Testis (tissue), 3 donors: ENCODE measurements around the gene NTSR2. TPM values are rescaled to one million over a fixed set of nuclear protein-coding genes. Genes with fewer than 3 reads are reported as not detected.

Experiments
- DNase-seq: peaks from one replicate; pipeline ENCODE4 v3.0.0-alpha.2; 2019
- H3K27ac ChIP-seq, 2 donors: fragments of 200-600 bp; sonication (generic); one replicate each; pipeline ENCODE4 v1.5.1; 2019
- H3K27me3 ChIP-seq: fragments of 200-600 bp; sonication (generic); one replicate; pipeline ENCODE4 v1.5.1; 2019
- H3K36me3 ChIP-seq: fragments of 200-600 bp; sonication (generic); one replicate; pipeline ENCODE4 v1.5.1; 2017; ENCODE audit warnings: low read depth; ENCODE audit errors: missing control alignments
- H3K4me1 ChIP-seq: fragments of 200-600 bp; sonication (generic); one replicate; pipeline ENCODE4 v1.5.1; 2019
- H3K4me3 ChIP-seq, 2 donors: fragments of 200-600 bp; sonication (generic); one replicate each; pipeline ENCODE4 v1.5.1; 2017 to 2019
- H3K9me3 ChIP-seq: fragments of 200-600 bp; sonication (generic); one replicate; pipeline ENCODE4 v1.5.1; 2017
- CTCF ChIP-seq, 3 experiments: fragments of 450-650 bp in 2 of 3; fragments of 200-600 bp in 1 of 3; sonication (generic) in 1 of 3; IDR thresholded peaks; one replicate each; pipeline ENCODE4 v1.5.1; 2016 to 2019; ENCODE audit warnings: antibody characterized with exemption in 3 of 3, mild to moderate bottlenecking in 2 of 3, moderate library complexity in 1 of 3
- POLR2A ChIP-seq: fragments of 450-650 bp; IDR thresholded peaks from one replicate; pipeline ENCODE4 v1.6.1; 2017; ENCODE audit warnings: antibody characterized with exemption, mild to moderate bottlenecking, moderate library complexity
- WGBS, 2 donors: methylation state at CpG; one replicate each; pipeline ENCODE4 v1.1.5; 2018; 5-methylcytosine and 5-hydroxymethylcytosine counted together
- intact Hi-C: fragments of 100-400 bp; cut with DNase I; formaldehyde crosslinking; loops from one replicate; pipeline ENCODE4 v1.15.1; 2023; ENCODE audit warnings: low total_unique reads
- polyA plus RNA-seq: library from polyadenylated mRNA; stranded (reverse); fragments of 350-450 nt; fragmentation: Illumina TruSeq; extraction: RNeasy Lipid Tissue Mini Kit (QIAGEN cat#74804); gene quantifications from one replicate; pipeline ENCODE4 v1.2.3, GENCODE V29; 2014; ENCODE audit warnings: low read depth, low replicate concordance; ENCODE audit not compliant: insufficient read depth
- total RNA-seq, 2 donors: library from RNA; depleted of rRNA; stranded (reverse); fragments of >200 nt; gene quantifications; one replicate each; pipeline ENCODE4 v1.2.3, GENCODE V29; 2016

Gene NTSR2
- total and polyA plus RNA-seq, 3 donors from 2014 or later: 0.47 to 0.68 TPM; not detected in 1

GRCh38 chr2:11657646-11658045 lies 12.3 kb downstream of the NTSR2 start:
- intact Hi-C loops: no loop called here
- Histone ChIP-seq H3K9me3 (no peaks in the 10 kb centered on the region), H3K4me3 (no peak overlapping the region), H3K27me3 (no peaks in the 10 kb centered on the region), H3K27ac (no peak overlapping the region), H3K36me3 (no peaks in the 10 kb centered on the region), H3K4me1 (peaks cover 4% of the 10 kb centered on the region)
- DNase-seq: no peak
- 70 to 73% methylated on average over 4 to 11 of the region's 11 CpGs for WGBS, 2 donors
- TF ChIP-seq CTCF (IDR thresholded peaks at IDR 0.05) (no peak), POLR2A (no peak)

DNA sequence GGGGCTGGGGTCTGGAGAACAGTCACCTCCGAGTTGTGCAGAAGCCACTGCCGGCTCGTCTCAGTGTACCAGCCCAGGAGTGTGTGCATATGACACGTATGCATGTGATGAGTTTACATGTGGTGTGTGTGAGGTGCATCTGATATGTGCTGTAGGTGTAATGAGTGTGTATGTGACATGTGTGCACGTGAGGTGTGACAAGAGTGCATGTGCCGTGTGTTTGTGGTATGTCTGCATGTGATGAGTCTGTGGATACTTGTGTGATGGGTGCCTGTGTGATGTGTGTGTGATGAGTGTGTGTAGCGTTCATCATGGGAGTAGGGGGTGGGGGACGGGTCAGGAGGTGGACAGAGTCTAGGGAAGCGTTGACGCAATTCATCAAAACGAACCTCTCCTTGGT lies 12.8 kb downstream of the NTSR2 start:
- intact Hi-C loops: no loop called here
- Histone ChIP-seq H3K27me3 (no peaks in the 10 kb centered on the region), H3K4me1 (peaks cover 4% of the 10 kb centered on the region), H3K36me3 (no peaks in the 10 kb centered on the region), H3K9me3 (no peaks in the 10 kb centered on the region), H3K4me3 (peak overlapping the region in 1 of 2 donors; percentile 44), H3K27ac (no peak overlapping the region)
- WGBS, 2 donors: 63 to 76% methylated on average over 11 of the region's 11 CpGs
- TF ChIP-seq CTCF (IDR thresholded peaks at IDR 0.05) (no peak), POLR2A (no peak)
- DNase-seq: no peak

- 49 to 58% methylated on average over 24 to 31 of the region's 31 CpGs for WGBS, 2 donors
- Histone ChIP-seq H3K9me3 (no peaks in the 10 kb centered on the region), H3K36me3 (no peaks in the 10 kb centered on the region), H3K27me3 (no peaks in the 10 kb centered on the region), H3K4me1 (peaks cover 4% of the 10 kb centered on the region), H3K27ac (no peak overlapping the region), H3K4me3 (peak overlapping the region; percentile 31 to 44)
- TF ChIP-seq POLR2A (no peak), CTCF (IDR thresholded peaks at IDR 0.05) (no peak)
- peak; percentile 54 for DNase-seq
- intact Hi-C loops: no loop called here
Measured at GRCh38 chr2:11656671-11657101, 13.3 kb downstream of the NTSR2 start.

GRCh38 chr2:11656252-11656651 lies 13.7 kb downstream of the NTSR2 start:
- Histone ChIP-seq H3K4me1 (peaks cover 4% of the 10 kb centered on the region), H3K9me3 (no peaks in the 10 kb centered on the region), H3K36me3 (no peaks in the 10 kb centered on the region), H3K4me3 (peak overlapping the region in 1 of 2 donors; percentile 31), H3K27me3 (no peaks in the 10 kb centered on the region), H3K27ac (no peak overlapping the region)
- no peak for TF ChIP-seq POLR2A
- TF ChIP-seq CTCF (IDR thresholded peaks at IDR 0.05): no peak
- 86 to 100% methylated on average over 1 of the region's 1 CpG for WGBS, 2 donors
- intact Hi-C loops: no loop called here
- DNase-seq: no peak

GRCh38 chr2:11655495-11655894 lies 14.5 kb downstream of the NTSR2 start:
- no peaks in the 10 kb centered on the region for H3K36me3 ChIP-seq
- 85 to 94% methylated on average over 4 of the region's 4 CpGs for WGBS, 2 donors
- no peak for DNase-seq
- H3K4me3 ChIP-seq: no peak overlapping the region
- no peak overlapping the region for H3K27ac ChIP-seq
- no peaks in the 10 kb centered on the region for H3K9me3 ChIP-seq
- H3K4me1 ChIP-seq: peaks cover 4% of the 10 kb centered on the region
- no peaks in the 10 kb centered on the region for H3K27me3 ChIP-seq
- intact Hi-C loops: no loop called here
- no peak for TF ChIP-seq CTCF (IDR thresholded peaks at IDR 0.05)
- no peak for TF ChIP-seq POLR2A
